PC-3 (cell line): ENCODE data around the gene MAD1L1.

Source experiments
- EZH2 ChIP-seq: fragments of 300-600 bp; sonication (generic); IDR thresholded peaks from one replicate; pipeline ENCODE4 v1.6.1; 2017; ENCODE audit warnings: antibody characterized with exemption, mild to moderate bottlenecking, low read length; ENCODE audit not compliant: unreplicated experiment
- EZH2phosphoT487 ChIP-seq: fragments of 300-600 bp; sonication (generic); IDR thresholded peaks from 2 replicates; pipeline ENCODE4 v1.6.1; 2018; ENCODE audit warnings: mild to moderate bottlenecking, antibody characterized with exemption, low read length, borderline replicate concordance
- TF ChIP-seq, protein P1 (sequence below): fragments of 300-600 bp; sonication (generic); conservative IDR thresholded peaks from 2 replicates; pipeline ENCODE4 v1.5.1; 2017; ENCODE audit warnings: antibody characterized with exemption, low read depth, mild to moderate bottlenecking, low read length

DNA sequence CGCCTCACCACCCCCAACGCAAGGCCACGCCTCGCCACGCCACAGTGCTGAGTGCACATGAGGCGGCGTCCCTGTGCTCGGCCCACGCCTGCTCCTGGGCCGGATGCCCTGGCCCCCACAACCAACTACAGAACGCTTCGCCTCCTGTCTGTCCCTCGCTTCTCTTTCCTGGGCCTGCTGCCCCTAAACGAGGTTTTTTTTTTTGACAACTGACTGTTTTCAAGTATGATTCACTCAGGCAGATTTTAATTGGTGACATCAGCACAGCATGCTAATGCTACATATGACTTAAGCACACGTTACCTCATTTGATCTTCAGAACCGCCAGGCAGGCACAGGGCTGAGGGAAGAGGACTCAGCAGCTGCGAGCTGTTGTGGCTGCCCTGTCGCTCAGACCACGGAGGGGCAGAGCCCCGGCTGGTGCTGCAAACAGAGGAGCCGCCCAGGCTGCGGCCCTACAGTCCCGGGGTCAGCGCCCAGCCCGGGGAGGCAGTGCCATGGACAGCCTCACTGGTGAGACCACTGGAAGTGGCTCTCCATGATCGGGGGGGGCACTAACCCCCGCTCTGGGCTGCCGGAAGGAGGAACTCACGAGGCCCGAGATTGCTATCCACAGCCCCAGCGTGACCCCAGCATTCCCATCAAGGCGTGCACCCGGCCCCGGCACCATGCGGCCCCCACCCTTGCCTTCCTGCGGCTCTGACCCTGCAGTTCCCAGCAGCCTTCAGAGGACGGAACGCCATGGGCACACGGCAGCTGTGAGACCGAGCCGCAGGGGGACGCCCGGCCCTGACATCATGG is 212.8 kb downstream of the MAD1L1 start:
- TF ChIP-seq, protein P1, sequence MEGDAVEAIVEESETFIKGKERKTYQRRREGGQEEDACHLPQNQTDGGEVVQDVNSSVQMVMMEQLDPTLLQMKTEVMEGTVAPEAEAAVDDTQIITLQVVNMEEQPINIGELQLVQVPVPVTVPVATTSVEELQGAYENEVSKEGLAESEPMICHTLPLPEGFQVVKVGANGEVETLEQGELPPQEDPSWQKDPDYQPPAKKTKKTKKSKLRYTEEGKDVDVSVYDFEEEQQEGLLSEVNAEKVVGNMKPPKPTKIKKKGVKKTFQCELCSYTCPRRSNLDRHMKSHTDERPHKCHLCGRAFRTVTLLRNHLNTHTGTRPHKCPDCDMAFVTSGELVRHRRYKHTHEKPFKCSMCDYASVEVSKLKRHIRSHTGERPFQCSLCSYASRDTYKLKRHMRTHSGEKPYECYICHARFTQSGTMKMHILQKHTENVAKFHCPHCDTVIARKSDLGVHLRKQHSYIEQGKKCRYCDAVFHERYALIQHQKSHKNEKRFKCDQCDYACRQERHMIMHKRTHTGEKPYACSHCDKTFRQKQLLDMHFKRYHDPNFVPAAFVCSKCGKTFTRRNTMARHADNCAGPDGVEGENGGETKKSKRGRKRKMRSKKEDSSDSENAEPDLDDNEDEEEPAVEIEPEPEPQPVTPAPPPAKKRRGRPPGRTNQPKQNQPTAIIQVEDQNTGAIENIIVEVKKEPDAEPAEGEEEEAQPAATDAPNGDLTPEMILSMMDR = no peak
- TF ChIP-seq EZH2 = no peak
- TF ChIP-seq EZH2phosphoT487 = no peak
